Brain microvascular endothelial cell (primary cell): ENCODE results near the gene NDN.
"Not testable (repeated sequence)": the region's sequence is repeated elsewhere in the genome, so short reads cannot be mapped to it uniquely, and the experiment has no call there.

Source experiments
- DNase-seq: peaks from one replicate; pipeline ENCODE4 v3.0.0-alpha.2; 2020
- H3K27ac ChIP-seq: fragments of 250-450 bp; sonication (Bioruptor Pico); 2 replicates; pipeline ENCODE4 v1.5.1; 2020; ENCODE audit warnings: mild to moderate bottlenecking, moderate library complexity
- H3K27me3 ChIP-seq: fragments of 250-450 bp; sonication (Bioruptor Pico); replicated peaks from 2 replicates; pipeline ENCODE4 v1.5.1; 2020; ENCODE audit warnings: mild to moderate bottlenecking
- H3K36me3 ChIP-seq: fragments of 250-450 bp; sonication (Bioruptor Pico); replicated peaks from 2 replicates; pipeline ENCODE4 v1.5.1; 2020; ENCODE audit warnings: mild to moderate bottlenecking
- H3K4me3 ChIP-seq: 2 replicates; pipeline ENCODE4 v1.5.1; 2011; ENCODE audit warnings: low read depth, mild to moderate bottlenecking, control low read depth, low read length, moderate library complexity
- CTCF ChIP-seq: IDR thresholded peaks from 2 replicates; pipeline ENCODE4 v1.5.1; 2011; ENCODE audit warnings: low read depth, mild to moderate bottlenecking, moderate library complexity, low read length, control low read depth, inconsistent platforms; ENCODE audit errors: missing control alignments
- in situ Hi-C: cut with HindIII; loops from 2 replicates; pipeline ENCODE4 v1.10.0; 2017; ENCODE audit warnings: low sequenced_read_pairs, low pct_ligation_motif_present

Gene NDN

GRCh38 chr15:23687143-23687470 lies at the start of gene NDN:
Gene NDN (minus strand): TSS chr15:23687305. CDS start chr15:23687217, 88 bp downstream.
- Histone ChIP-seq H3K4me3 (peak within 1 kb of the TSS; percentile 43), H3K27ac (no peak within 1 kb of the TSS), H3K36me3 (no peaks in the 10 kb centered on the region), H3K27me3 (no peaks in the 10 kb centered on the region)
- DNase-seq, result no peak
- in situ Hi-C loops, result no loop called here
- TF ChIP-seq CTCF, result no peak

- no peak for DNase-seq
- in situ Hi-C loops, result no loop called here
- Histone ChIP-seq H3K27ac (no peak overlapping the region), H3K4me3 (no peak overlapping the region), H3K27me3 (no peaks in the 10 kb centered on the region), H3K36me3 (no peaks in the 10 kb centered on the region)
- TF ChIP-seq CTCF, result no peak
Measured at GRCh38 chr15:23736033-23736673, 49.0 kb upstream of the NDN start.

- H3K36me3 ChIP-seq, result no peaks in the 10 kb centered on the region
- no peak for TF ChIP-seq CTCF
- no peak overlapping the region for H3K27ac ChIP-seq
- DNase-seq, result no peak
- H3K4me3 ChIP-seq, result no peak overlapping the region
- in situ Hi-C loops, result no loop called here
- H3K27me3 ChIP-seq, result no peaks in the 10 kb centered on the region
Measured at GRCh38 chr15:23734862-23735261, 47.8 kb upstream of the NDN start.

- H3K36me3 ChIP-seq, DNase-seq, in situ Hi-C loops, H3K27me3 ChIP-seq, H3K27ac ChIP-seq, H3K4me3 ChIP-seq: not testable (repeated sequence)
Measured at GRCh38 chr15:23713874-23714656, 27.0 kb upstream of the NDN start.

- Histone ChIP-seq H3K27ac (no peak overlapping the region), H3K36me3 (no peaks in the 10 kb centered on the region), H3K4me3 (no peak overlapping the region), H3K27me3 (no peaks in the 10 kb centered on the region)
- TF ChIP-seq CTCF, result no peak
- no peak for DNase-seq
- in situ Hi-C loops, result no loop called here
Measured at GRCh38 chr15:23708332-23708731, 21.2 kb upstream of the NDN start.

- in situ Hi-C loops, result no loop called here
- no peak for TF ChIP-seq CTCF
- Histone ChIP-seq H3K4me3 (no peak overlapping the region), H3K27me3 (no peaks in the 10 kb centered on the region), H3K36me3 (no peaks in the 10 kb centered on the region), H3K27ac (no peak overlapping the region)
- no peak for DNase-seq
Measured at GRCh38 chr15:23695282-23695681, 8.2 kb upstream of the NDN start.
